Panc1 (cell line): Measurements from ENCODE around the gene GFOD2. TPM values are rescaled to one million over a fixed set of nuclear protein-coding genes. Genes with fewer than 3 reads are reported as not detected.
A peak's percentile ranks its signal among the peaks of the same experiment; 100 is the strongest.

Source experiments
- ATAC-seq: fragments of 200-7000 bp; cut with Tn5 transposase; 2 replicates; pipeline ENCODE4 v1.9.1; 2020; ENCODE audit warnings: mild to moderate bottlenecking, moderate library complexity
- BruUV-seq: library from RNA; stranded (reverse); fragments of 400-500 nt; replicated peaks from 2 replicates; lab custom pipeline; 2021; lab: Mats Ljungman, UMichigan
- CTCF ChIA-PET: fragments of 300-600 bp; sonication (Branson Sonifier 250); formaldehyde crosslinking; loops from one replicate; lab custom pipeline; 2022; ENCODE audit warnings: antibody characterized with exemption; lab: Charles Lee
- POLR2A ChIA-PET: fragments of 300-600 bp; sonication (Branson Sonifier 250); formaldehyde crosslinking; loops from one replicate; lab custom pipeline; 2022; ENCODE audit warnings: antibody characterized with exemption; lab: Charles Lee
- DNase-seq: peaks from one replicate; pipeline ENCODE4 v3.0.0-alpha.2; 2010; ENCODE audit warnings: low read depth, low spot score
- H3K27ac ChIP-seq: 2 replicates; pipeline ENCODE4 v1.5.1; 2011; ENCODE audit warnings: mild to moderate bottlenecking, low read length, inconsistent platforms
- H3K27me3 ChIP-seq: fragments of 200-500 bp; sonication (Bioruptor generic); 2 replicates; pipeline ENCODE4 v1.6.0; 2014; ENCODE audit warnings: low read length, inconsistent platforms; ENCODE audit not compliant: control insufficient read depth, insufficient read depth
- H3K36me3 ChIP-seq: fragments of 200-500 bp; sonication (Bioruptor generic); 2 replicates; pipeline ENCODE4 v1.5.1; 2014; ENCODE audit warnings: inconsistent platforms, mild to moderate bottlenecking, low read length, moderate library complexity; ENCODE audit not compliant: control insufficient read depth, insufficient read depth
- H3K4me1 ChIP-seq: 2 replicates; pipeline ENCODE4 v1.5.1; 2011; ENCODE audit warnings: inconsistent platforms, mild to moderate bottlenecking, low read length, moderate library complexity; ENCODE audit not compliant: control insufficient read depth, insufficient read depth
- H3K4me3 ChIP-seq, 2 experiments: 2 replicates each; pipeline ENCODE4 v1.5.1; 2011 to 2012; ENCODE audit warnings: low read depth in 2 of 2, low read length in 2 of 2, mild to moderate bottlenecking in 2 of 2, inconsistent platforms in 1 of 2, moderate library complexity in 1 of 2
- H3K9me3 ChIP-seq: fragments of 200-500 bp; sonication (Bioruptor generic); 2 replicates; pipeline ENCODE4 v1.5.1; 2014; ENCODE audit warnings: low read depth, mild to moderate bottlenecking, inconsistent platforms, low read length, moderate library complexity; ENCODE audit not compliant: control insufficient read depth, insufficient read depth
- POLR2AphosphoS5 ChIP-seq: IDR thresholded peaks from 2 replicates; pipeline ENCODE4 v1.6.1; 2012; ENCODE audit warnings: mild to moderate bottlenecking, low read depth, low read length, moderate library complexity
- SIN3A ChIP-seq: IDR thresholded peaks from 2 replicates; pipeline ENCODE4 v1.6.1; 2012; ENCODE audit warnings: low read depth, mild to moderate bottlenecking, low read length, moderate library complexity, borderline replicate concordance; ENCODE audit not compliant: insufficient read depth
- TCF7L2 ChIP-seq: IDR thresholded peaks from 2 replicates; pipeline ENCODE4 v1.6.1; 2011; ENCODE audit warnings: mild to moderate bottlenecking, low read depth, low read length, inconsistent platforms
- in situ Hi-C: cut with HindIII; loops from 2 replicates; pipeline ENCODE4 v1.10.0; 2016; ENCODE audit warnings: low sequenced_read_pairs, low pct_unique_long_range_greater_than_20kb
- intact Hi-C: fragments of 100-400 bp; cut with micrococcal nuclease; formaldehyde crosslinking; loops from one replicate; pipeline ENCODE4 v1.10.0; 2022; ENCODE audit not compliant: unreplicated experiment
- total RNA-seq: library from RNA; stranded (reverse); gene quantifications from one replicate; pipeline ENCODE4 v1.2.1, GENCODE V29; 2021; ENCODE audit not compliant: unreplicated experiment
- TF ChIP-seq, protein P1 (sequence below), 2 experiments: IDR thresholded peaks; 2 replicates each; pipeline ENCODE4 v1.6.1; 2011 to 2012; ENCODE audit warnings: low read depth in 2 of 2, control low read depth in 1 of 2, low read length in 1 of 2, mild to moderate bottlenecking in 1 of 2, moderate library complexity in 1 of 2; ENCODE audit not compliant: insufficient read depth in 1 of 2
- TF ChIP-seq, protein P2 (sequence below): fragments of 450-650 bp; IDR thresholded peaks from 2 replicates; pipeline ENCODE4 v1.5.1; 2017; ENCODE audit warnings: mild to moderate bottlenecking

GFOD2 gene
- total RNA-seq, 1 experiment from 2014 or later: 15.1 TPM

DNA sequence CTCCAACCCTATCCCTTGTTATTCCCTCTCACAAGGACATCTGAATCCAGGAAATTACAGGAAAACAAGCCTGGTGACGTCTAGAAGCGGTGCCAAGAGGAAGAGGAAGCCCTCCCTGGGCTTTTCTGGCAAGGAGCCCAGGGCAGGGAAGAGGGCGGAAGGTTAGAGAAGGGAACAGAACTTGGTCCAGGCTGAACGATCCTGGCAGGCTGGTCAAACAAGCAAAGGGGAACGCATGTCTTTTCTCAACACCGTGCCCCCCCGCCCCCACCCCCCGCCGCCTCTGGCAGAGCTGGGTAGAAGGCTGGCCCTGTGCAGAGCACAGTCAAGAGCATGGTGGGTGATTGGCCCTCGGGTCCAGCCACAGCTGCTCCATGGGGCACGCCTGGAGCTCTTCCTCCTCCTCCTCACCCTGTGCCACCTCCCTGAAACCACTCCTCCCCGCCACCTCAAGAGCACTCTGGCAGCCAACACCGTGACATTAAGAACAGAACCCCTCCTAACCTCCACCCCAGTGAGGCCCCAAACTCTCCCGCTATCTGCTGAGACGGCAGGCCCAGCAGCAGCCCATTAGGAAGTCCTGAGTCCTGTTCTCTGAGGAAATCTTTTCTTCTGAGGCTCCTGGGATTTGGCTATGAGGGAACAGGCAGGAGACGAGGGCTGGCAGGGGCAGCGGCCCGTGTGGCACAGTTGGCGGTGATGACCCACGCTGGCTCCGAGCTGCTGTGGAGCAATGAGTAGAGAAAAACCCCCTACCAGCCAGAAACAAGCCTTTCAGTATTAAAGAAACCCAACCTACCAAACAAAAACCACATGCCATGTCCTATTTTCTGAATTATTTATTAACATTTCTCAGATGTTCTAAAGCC, 45.2 kb downstream of the GFOD2 start:
- Histone ChIP-seq H3K27me3 (no peaks in the 10 kb centered on the region), H3K4me3 (no peak overlapping the region), H3K36me3 (no peaks in the 10 kb centered on the region; the same call in 1 of the 2 replicates), H3K4me1 (no peaks in the 10 kb centered on the region), H3K9me3 (no peaks in the 10 kb centered on the region), H3K27ac (no peak overlapping the region)
- no peak for ATAC-seq
- no TSS peak for BruUV-seq
- intact Hi-C loops (loop anchor here (5.0 to 10.0 kb wide), 2 partner anchors 131 to 253 kb away; partner anchors contain the start of genes RANBP10 and TSNAXIP1), in situ Hi-C loops (no loop called here)
- ChIA-PET POLR2A (no interaction called here), CTCF (no interaction called here)
- DNase-seq: no peak
- TF ChIP-seq TCF7L2 (no peak), POLR2AphosphoS5 (no peak), SIN3A (no peak)
- TF ChIP-seq, protein P1, sequence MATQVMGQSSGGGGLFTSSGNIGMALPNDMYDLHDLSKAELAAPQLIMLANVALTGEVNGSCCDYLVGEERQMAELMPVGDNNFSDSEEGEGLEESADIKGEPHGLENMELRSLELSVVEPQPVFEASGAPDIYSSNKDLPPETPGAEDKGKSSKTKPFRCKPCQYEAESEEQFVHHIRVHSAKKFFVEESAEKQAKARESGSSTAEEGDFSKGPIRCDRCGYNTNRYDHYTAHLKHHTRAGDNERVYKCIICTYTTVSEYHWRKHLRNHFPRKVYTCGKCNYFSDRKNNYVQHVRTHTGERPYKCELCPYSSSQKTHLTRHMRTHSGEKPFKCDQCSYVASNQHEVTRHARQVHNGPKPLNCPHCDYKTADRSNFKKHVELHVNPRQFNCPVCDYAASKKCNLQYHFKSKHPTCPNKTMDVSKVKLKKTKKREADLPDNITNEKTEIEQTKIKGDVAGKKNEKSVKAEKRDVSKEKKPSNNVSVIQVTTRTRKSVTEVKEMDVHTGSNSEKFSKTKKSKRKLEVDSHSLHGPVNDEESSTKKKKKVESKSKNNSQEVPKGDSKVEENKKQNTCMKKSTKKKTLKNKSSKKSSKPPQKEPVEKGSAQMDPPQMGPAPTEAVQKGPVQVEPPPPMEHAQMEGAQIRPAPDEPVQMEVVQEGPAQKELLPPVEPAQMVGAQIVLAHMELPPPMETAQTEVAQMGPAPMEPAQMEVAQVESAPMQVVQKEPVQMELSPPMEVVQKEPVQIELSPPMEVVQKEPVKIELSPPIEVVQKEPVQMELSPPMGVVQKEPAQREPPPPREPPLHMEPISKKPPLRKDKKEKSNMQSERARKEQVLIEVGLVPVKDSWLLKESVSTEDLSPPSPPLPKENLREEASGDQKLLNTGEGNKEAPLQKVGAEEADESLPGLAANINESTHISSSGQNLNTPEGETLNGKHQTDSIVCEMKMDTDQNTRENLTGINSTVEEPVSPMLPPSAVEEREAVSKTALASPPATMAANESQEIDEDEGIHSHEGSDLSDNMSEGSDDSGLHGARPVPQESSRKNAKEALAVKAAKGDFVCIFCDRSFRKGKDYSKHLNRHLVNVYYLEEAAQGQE (IDR thresholded peaks at IDR 0.05; ENCODE audit: insufficient read depth in 1 of 2, low read depth in 2 of 2, low read length in 1 of 2): no peak
- TF ChIP-seq, protein P2, sequence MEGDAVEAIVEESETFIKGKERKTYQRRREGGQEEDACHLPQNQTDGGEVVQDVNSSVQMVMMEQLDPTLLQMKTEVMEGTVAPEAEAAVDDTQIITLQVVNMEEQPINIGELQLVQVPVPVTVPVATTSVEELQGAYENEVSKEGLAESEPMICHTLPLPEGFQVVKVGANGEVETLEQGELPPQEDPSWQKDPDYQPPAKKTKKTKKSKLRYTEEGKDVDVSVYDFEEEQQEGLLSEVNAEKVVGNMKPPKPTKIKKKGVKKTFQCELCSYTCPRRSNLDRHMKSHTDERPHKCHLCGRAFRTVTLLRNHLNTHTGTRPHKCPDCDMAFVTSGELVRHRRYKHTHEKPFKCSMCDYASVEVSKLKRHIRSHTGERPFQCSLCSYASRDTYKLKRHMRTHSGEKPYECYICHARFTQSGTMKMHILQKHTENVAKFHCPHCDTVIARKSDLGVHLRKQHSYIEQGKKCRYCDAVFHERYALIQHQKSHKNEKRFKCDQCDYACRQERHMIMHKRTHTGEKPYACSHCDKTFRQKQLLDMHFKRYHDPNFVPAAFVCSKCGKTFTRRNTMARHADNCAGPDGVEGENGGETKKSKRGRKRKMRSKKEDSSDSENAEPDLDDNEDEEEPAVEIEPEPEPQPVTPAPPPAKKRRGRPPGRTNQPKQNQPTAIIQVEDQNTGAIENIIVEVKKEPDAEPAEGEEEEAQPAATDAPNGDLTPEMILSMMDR: no peak

DNA sequence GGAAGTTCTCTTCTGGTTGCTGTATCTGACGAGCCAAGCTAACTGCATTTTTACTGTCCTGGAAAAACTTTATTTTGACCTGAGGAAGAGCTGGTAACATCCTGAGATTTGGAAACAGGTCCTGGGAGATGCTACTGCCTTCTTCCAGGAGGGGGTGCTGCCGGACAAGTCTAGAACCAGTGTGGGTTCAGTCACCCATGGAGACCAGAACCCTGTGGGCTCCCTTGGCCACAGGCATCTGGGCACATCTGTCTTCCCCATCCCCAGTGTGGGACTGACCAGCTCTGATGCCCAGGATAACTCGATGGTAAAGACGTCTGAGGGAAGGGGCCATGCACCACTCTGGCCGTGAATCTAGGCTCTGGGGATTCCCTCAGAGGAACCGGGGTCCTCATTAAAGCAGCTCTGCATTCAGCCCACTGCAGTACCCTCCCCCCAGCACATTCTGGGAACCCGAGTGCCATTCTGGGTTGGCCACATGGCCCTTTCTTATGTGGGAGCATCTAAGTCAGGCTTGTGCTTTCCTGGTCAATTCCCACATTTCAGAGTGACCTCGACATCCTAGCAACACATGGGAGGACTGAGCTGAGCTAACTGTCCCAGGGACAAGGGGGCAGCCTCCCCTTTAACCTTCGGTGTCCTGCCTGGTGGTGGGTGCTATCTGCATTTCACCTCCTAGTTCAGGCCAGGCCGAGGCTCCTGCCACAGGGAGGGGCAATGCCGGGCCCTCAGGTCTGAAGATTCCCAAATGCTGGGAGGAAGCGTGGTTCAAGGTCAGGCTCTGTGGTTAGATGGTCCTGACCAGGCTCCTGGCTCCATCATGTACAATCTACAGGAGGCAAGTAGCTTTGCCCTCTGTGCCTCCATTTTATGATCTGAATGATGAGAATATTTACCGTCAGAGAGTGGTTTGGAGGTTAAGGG, 46.1 kb downstream of the GFOD2 start:
- CTCF ChIA-PET: interaction anchor here (0.5 to 0.9 kb wide), 3 partner anchors 94 to 354 kb away, joined by 3 to 4 read pairs (median 4); partner anchors contain the start of gene TSNAXIP1
- intact Hi-C loops (loop anchor here (5.0 to 10.0 kb wide), 2 partner anchors 132 to 254 kb away; partner anchors contain the start of genes RANBP10 and TSNAXIP1), in situ Hi-C loops (no loop called here)
- H3K36me3 ChIP-seq: no peaks in the 10 kb centered on the region
- peaks cover 3% of the 10 kb centered on the region; the same call in 1 of the 2 replicates for H3K4me1 ChIP-seq
- H3K4me3 ChIP-seq: no peak overlapping the region
- H3K27ac ChIP-seq: no peak overlapping the region
- BruUV-seq: no TSS peak
- POLR2A ChIA-PET: no interaction called here
- TF ChIP-seq POLR2AphosphoS5 (no peak), TCF7L2 (no peak)
- TF ChIP-seq, protein P2: peak; percentile 81
- no peaks in the 10 kb centered on the region for H3K9me3 ChIP-seq
- peak; percentile 48 for DNase-seq
- H3K27me3 ChIP-seq: no peaks in the 10 kb centered on the region
- peak; percentile 51 for ATAC-seq
